Hindlimb muscle (tissue), 1 donor: Measurements from ENCODE around the gene FAN1. TPM values are rescaled to one million over a fixed set of nuclear protein-coding genes. Genes with fewer than 3 reads are reported as not detected.
"Not testable (repeated sequence)": the region's sequence is repeated elsewhere in the genome, so short reads cannot be mapped to it uniquely, and the experiment has no call there.

Experiments used
- DNase-seq: peaks from one replicate; pipeline ENCODE4 v3.0.0-alpha.2; 2013
- polyA plus RNA-seq: library from polyadenylated mRNA; unstranded; fragments of 120-200 nt; gene quantifications from one replicate; pipeline ENCODE4 v1.2.1, GENCODE V29; 2013; ENCODE audit not compliant: insufficient read length

FAN1 gene
- polyA plus RNA-seq: 25.5 TPM

DNA sequence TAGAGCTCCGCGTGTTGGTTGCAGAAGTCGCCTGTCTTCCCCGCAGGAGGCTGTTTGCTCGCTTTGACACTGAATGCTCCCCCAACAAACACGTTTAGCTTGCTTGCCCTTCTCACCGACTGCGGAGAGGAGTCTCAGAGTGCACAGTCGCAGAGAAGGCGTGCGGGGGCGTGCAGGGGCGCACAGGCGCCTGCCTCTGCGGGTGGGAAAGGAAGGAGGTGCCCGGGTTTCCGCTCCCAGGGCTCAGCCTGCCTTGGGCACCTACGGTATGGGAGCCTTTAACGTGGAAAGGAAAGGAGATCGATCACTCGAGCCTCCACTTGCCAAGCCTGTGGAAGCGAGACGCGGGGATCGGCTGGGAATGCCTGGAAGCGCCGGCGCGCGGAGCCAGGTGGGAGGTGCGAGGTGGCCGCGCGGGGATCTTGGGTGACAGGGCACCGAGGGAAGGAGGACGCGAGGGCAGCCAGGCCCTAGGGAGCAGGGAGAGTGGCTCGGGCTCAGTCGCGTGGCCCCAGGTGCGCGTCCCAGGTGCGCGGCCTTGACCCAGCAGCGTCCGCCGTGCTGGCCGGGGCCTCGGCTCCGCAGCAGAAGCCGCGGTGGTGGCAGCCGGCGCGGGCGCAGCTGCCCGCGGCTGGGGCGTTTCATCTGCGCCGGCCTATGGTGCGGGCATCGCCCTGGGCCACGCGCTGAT is at the start of gene FAN1:
Gene FAN1 (plus strand): TSS at position 419 of the 691 bp plus-strand sequence. CDS start 749 bp downstream, outside the sequence.
- peak; percentile 86 for DNase-seq

DNA sequence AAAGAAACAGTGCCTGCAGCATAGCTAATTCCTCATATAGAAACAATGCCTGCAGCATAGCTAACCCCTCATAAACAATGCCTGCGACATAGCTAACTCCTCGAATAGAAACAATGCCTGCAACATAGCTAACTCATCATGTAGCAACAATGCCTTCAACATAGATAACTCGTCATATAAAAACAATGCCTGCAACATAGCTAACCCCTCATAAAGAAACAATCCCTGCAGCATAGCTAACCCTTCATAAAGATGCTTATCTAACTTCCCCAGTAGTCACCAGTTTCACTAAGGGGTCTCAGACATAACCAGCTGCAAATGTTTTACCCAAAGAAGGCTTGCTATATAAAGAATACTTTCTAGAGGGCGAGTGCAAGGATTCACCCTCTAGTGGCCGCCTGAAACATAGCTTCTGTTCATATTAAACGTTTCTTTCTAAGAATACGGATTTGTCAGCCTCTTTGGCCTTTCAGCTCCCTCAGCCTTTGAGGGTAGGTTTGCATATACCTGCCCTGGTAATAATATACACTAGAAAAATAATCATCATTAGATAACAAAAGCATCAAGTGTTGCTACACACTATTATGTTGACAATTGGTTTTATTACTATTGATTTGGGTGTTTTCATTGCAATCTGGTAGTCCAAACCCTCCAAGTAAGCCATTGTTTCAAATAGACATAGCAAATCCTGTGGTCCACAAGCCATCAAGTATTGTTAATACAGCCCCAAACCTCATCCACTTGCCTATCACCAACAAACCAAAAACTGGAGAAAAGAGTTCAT is 44.4 kb upstream of the FAN1 start:
- peak; percentile 3 for DNase-seq

GRCh38 chr15:30865257-30865656 is 38.5 kb upstream of the FAN1 start:
- DNase-seq: no peak

GRCh38 chr15:30870681-30871080 is 33.0 kb upstream of the FAN1 start:
- DNase-seq: no peak

GRCh38 chr15:30872341-30872748 is 31.4 kb upstream of the FAN1 start:
- DNase-seq: no peak

GRCh38 chr15:30877070-30877469 is 26.6 kb upstream of the FAN1 start:
- no peak for DNase-seq

- DNase-seq: no peak
These were observed 25.2 kb upstream of the FAN1 start for GRCh38 chr15:30878515-30878914.

- DNase-seq: no peak
These were observed 20.8 kb upstream of the FAN1 start for GRCh38 chr15:30882849-30883433.

- DNase-seq: not testable (repeated sequence)
These were observed 20.0 kb upstream of the FAN1 start for GRCh38 chr15:30883666-30884065.

DNA sequence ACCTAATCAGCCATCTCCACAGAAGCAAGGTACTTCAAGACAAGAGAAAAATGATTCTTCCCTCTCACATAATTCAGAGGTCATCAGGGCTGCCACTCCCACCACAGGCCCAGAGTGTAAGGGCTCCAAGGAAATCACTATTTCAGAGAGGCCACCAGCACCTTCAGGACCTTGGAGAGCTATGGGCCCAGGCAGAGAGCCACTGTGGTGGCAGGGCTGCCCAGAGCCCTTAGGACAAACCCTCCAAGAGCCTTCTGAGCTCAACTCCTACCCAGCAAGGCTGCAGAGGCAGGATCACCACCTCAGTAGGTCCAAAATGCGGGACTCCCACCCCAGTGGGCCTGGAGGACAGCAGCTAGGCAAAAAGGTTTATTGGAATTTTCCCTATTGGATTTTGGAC is 17.9 kb upstream of the FAN1 start:
- DNase-seq: no peak

DNA sequence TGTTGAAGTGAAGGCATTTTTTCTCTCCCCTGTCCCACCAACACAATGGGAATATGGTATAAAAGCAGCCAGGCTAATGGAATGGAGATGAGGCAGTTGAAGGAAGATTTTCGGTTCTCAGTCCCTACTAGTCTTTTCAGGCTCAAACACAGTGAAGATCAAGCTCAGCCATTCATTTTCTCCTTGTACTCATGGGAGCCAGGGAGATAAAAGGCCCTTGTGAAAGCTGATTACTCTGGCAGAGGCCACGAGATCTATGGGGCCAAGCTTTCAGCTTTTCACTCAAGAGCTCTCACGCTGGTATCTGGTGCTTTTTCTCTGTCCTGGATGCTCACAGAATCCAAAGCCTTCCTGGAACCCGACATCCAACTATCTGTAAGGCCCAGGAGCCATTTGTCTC is 14.5 kb upstream of the FAN1 start:
- DNase-seq: no peak

DNA sequence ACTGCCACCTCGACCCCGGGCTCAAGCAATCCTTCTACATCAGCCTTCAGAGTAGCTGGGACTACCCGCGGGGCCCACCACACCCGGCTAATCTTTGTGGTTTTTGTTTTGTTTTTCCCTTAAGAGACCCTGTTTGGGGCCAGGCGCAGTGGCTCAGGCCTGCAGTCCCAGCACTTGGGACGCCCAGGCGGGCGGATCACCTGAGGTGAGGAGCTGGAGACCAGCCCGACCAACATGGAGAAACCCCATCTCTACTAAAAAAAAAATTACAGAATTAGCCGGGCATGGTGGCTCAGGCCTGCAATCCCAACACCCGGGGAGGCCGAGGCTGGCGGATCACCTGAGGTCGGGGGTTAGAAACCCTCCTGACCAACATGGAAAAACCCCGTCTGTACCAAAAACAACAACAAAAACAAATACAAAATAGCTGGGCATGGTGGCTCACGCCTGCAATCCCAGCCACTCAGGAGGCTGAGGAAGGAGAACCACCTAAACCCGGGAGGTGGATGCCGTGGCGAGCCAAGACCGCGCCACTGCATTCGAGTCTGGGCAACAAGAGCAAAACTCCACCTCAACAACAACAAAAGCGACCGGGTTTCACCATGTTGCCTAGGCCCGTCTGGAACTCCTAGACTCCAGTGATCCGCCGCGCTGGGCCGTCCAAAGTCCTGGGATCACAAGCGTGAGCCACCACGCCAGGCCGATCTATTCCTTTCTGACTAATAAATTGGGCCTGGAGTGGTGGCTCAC is 8.1 kb upstream of the FAN1 start:
- no peak for DNase-seq

DNA sequence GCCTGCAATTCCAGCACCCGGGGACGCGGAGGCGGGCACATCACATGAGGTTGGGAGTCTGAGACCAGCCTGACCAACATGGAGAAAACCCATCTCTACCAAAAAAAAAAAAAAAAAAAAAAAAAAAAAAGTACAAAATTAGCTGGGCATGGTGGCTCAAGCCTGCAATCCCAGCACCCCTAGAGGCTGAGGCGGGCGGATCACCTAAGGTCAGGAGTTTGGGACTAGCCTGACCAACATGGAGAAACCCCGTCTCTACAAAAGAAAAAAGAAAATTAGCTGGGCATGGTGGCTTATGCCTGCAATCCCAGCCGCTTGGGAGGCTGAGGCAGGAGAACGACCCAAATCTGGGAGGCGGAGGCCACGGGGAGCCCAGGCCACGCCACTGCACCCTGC is 7.5 kb upstream of the FAN1 start:
- no peak for DNase-seq

- no peak for DNase-seq
These were observed 1.8 kb upstream of the FAN1 start for GRCh38 chr15:30901889-30902288.

DNA sequence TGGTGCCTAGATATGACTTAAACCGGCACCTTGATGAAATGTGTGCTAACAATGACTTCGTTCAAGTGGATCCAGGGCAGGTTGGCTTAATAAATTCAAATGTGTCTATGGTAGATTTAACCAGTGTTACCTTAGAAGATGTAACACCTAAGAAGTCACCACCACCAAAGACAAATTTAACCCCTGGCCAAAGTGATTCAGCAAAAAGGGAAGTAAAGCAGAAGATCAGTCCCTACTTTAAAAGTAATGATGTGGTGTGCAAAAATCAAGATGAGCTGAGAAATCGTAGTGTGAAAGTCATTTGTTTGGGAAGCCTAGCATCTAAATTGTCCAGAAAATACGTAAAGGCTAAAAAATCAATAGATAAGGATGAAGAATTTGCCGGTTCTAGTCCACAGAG is 1.1 kb downstream of the FAN1 start:
- no peak for DNase-seq

DNA sequence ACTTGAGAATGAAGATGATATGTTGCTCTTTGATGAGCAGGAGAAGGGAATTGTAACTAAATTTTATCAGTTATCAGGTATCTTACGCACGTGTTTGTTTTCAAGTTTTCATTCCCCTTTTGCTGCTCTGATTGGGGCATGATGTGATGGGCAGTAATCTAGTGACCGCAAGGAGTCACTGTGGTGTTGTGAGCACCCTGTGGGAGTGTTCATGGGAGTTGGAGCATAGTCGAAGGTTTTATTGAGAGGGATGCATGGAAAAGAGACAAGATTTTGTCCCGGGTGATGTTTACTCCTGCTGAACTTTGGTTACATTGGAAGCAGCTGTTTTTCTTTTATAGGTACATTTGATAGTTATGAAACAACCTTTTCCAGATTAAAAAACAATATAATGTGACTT is 2.1 kb downstream of the FAN1 start:
- no peak for DNase-seq

GRCh38 chr15:30906366-30906765 is 2.7 kb downstream of the FAN1 start:
- DNase-seq: no peak

DNA sequence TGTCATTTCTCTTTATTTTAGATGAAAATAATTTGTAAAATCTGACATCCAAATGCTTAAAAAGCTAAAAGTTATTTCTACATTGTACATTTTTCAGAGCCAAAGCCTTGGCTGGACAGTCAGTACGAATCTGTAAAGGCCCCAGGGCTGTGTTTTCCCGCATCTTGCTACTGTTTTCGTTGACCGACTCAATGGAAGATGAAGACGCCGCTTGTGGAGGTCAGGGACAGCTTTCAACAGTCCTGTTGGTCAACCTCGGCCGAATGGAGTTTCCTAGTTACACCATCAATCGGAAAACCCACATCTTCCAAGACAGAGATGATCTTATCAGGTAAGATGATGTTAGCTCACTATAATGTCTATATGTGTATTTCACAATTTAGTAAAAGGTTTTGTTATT is 10.0 kb downstream of the FAN1 start:
- no peak for DNase-seq

GRCh38 chr15:30917013-30917412 is 13.3 kb downstream of the FAN1 start:
- DNase-seq: no peak

- no peak for DNase-seq
These were observed 14.0 kb downstream of the FAN1 start for GRCh38 chr15:30917675-30918074.

DNA sequence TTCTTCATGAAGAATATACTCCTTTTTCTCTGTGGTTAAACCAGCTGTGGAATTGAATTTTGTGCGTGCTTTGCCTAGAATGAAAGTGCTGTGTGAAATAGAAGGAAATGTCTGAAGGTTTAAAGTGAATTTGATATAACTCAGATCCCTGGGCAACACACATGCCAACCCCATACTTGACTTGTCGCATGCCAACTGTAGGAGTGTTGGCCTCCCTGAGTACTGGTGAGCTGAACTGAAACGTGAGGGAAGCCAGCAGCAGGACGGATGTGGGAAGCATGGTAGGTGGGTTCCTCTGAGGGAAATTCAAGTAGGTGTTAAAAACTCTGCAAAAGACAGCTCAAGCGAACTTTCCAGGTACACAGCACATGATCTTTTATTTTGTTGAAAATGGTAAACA is 14.7 kb downstream of the FAN1 start:
- no peak for DNase-seq

DNA sequence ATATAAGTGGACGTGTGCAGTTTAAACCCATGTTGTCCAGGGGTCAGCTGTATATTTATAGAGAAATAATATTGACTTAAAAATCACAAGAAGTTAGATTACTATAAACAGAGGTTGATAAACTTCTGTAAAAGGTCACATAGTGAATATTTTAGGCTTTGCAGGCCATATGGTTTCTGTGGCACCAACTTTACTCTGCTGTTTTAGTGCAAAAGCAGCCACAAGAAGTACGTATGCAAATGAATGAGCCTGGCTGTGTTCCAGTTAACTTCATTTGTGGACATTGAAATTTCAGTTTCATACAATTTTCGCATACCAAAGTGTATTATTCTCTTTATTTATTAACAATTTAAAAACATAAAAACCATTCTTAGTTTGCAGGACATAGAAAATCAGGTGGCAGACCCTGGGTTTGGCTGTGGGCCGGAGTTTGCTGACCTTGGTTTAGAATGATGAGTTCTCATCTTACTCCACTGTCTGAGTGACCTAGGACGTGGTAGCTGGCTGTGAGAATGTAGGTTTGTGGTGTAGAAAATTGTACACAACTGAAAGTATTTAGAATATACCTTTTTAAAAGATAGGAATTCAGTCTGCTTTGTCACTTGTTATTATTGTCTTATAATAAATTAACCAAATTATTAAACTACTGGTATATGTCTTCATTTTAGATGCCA is 16.3 kb downstream of the FAN1 start:
- no peak for DNase-seq
